ENCODE data around the gene MAB21L3.

Gene MAB21L3

DNA sequence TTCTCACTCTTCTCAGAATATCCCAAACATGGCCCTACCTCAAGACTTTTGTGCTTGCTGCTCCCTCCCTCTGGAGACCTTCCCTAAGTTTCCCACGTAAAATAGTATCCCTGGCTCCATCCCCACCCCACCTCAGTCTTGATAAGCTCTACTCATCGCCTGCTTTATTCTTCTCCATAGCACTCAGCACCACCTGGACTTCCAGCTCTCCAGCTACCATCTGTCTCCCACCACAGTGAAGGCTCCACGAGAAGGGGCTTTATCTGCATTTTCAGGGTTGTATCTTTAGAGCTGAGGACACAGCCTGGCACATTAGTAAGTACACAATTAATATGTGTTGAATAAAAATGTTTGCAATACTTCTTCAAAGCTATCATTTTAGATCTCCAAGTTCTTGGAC lies 37.8 kb downstream of the MAB21L3 start:
- Histone ChIP-seq H3K9ac (ENCODE audit: insufficient read length) (no peak overlapping the region), H3K9me3 (ENCODE audit: low read depth, low read length) (peaks cover 8% of the 10 kb centered on the region; the same call in 1 of the 2 replicates), H3K36me3 (ENCODE audit: insufficient read depth, low read length) (peaks cover 5% of the 10 kb centered on the region; the same call in 1 of the 2 replicates), H3K27ac (0 out of 2 replicates have a peak overlapping the region, but pooled peaks have one; percentile 6), H3K4me3 (no peak overlapping the region)
- no peak for DNase-seq (ENCODE audit: low read depth, low spot score)
- TF ChIP-seq EZH2 (IDR thresholded peaks at IDR 0.05) (no peak), POLR2AphosphoS5 (IDR thresholded peaks at IDR 0.05; ENCODE audit: borderline replicate concordance, low read depth, low read length) (no peak), FOXP2 (optimal IDR thresholded peaks at IDR 0.05; ENCODE audit: control extremely low read depth, extremely low read length, insufficient read depth) (no peak)

DNA sequence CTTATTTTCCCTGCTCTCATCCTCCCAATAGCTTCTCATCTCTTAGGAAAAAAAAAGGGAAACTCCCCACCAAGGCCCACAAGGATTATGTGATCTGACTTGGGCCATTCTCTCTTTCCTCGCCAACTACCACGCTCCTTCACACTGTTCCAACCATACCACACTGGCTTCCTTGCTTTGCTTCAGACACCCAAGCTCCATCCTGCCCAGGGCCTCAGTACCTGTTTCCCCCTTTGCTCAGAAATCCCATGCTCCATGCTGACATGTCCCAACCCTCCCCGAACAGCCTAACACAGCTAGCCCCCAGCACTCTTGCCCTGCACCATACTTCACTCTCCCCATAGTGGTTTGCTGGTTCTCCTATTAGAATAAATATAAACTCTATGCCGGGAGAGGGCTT lies 39.2 kb downstream of the MAB21L3 start:
- Histone ChIP-seq H3K4me3 (no peak overlapping the region), H3K36me3 (ENCODE audit: insufficient read depth, low read length) (no peaks in the 10 kb centered on the region), H3K9me3 (ENCODE audit: low read depth, low read length) (no peaks in the 10 kb centered on the region), H3K27ac (peak overlapping the region; percentile 87), H3K9ac (ENCODE audit: insufficient read length) (no peak overlapping the region)
- DNase-seq (ENCODE audit: low read depth, low spot score): no peak
- TF ChIP-seq EZH2 (IDR thresholded peaks at IDR 0.05) (no peak), FOXP2 (optimal IDR thresholded peaks at IDR 0.05; ENCODE audit: control extremely low read depth, extremely low read length, insufficient read depth) (no peak), POLR2AphosphoS5 (IDR thresholded peaks at IDR 0.05; ENCODE audit: borderline replicate concordance, low read depth, low read length) (no peak)

- no peak for DNase-seq (ENCODE audit: low read depth, low spot score)
- Histone ChIP-seq H3K4me3 (peak overlapping the region; percentile 76), H3K9ac (ENCODE audit: insufficient read length) (peak overlapping the region; percentile 66), H3K9me3 (ENCODE audit: low read depth, low read length) (no peaks in the 10 kb centered on the region), H3K27ac (peak overlapping the region; percentile 87), H3K36me3 (ENCODE audit: insufficient read depth, low read length) (no peaks in the 10 kb centered on the region)
- peak; percentile 33 for TF ChIP-seq FOXP2 (optimal IDR thresholded peaks at IDR 0.05; ENCODE audit: control extremely low read depth, extremely low read length, insufficient read depth)
- TF ChIP-seq POLR2AphosphoS5 (IDR thresholded peaks at IDR 0.05; ENCODE audit: borderline replicate concordance, low read depth, low read length): peak; percentile 61
- TF ChIP-seq EZH2 (IDR thresholded peaks at IDR 0.05): no peak
These were observed 40.8 kb downstream of the MAB21L3 start for GRCh38 chr1:116151739-116152576.

- no peaks in the 10 kb centered on the region for H3K9me3 ChIP-seq (ENCODE audit: low read depth, low read length)
- H3K4me3 ChIP-seq: peak overlapping the region; percentile 76
- no peak for TF ChIP-seq FOXP2 (optimal IDR thresholded peaks at IDR 0.05; ENCODE audit: control extremely low read depth, extremely low read length, insufficient read depth)
- TF ChIP-seq POLR2AphosphoS5 (IDR thresholded peaks at IDR 0.05; ENCODE audit: borderline replicate concordance, low read depth, low read length): no peak
- TF ChIP-seq EZH2 (IDR thresholded peaks at IDR 0.05): no peak
- H3K36me3 ChIP-seq (ENCODE audit: insufficient read depth, low read length): no peaks in the 10 kb centered on the region
- H3K9ac ChIP-seq (ENCODE audit: insufficient read length): peak overlapping the region; percentile 66
- peak overlapping the region; percentile 81 for H3K27ac ChIP-seq
- no peak for DNase-seq (ENCODE audit: low read depth, low spot score)
These were observed 41.4 kb downstream of the MAB21L3 start for GRCh38 chr1:116152577-116152943.

DNA sequence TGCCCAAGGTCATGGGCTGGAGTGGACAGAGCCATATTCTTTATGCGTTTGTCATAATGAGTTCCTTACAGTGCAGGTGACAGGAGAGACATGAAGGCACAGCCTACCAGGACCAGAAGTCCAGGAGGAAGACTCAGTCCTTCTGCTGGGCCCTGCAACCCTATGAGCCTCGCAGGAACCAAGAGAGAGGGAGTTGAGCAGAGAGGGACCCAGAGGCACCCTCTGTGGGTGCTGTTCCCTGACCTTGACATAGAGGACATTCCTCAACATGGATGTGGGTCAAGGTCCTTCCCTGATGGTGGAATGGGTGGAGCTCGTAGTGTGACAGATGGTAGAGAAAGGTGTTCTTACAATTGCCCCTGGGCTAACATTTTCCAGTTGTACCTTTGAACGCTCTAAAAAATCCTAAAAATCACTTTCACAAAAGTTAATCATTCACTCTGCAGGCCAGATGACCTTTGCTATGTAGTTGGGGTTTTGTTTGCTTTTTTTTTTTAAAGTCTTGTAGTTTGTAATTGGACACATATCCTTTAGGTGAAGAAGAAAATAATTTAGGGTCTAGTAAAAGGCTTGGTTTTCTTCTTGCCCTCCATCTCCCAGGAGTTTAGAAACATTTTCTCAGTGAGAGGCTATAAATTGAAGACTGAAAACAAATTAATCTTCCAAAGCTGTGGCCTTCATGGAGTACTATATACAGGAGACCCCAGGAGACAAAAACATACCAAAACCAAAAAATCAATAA lies 41.9 kb downstream of the MAB21L3 start:
- Histone ChIP-seq H3K9me3 (ENCODE audit: low read depth, low read length) (no peaks in the 10 kb centered on the region; the same call in 1 of the 2 replicates), H3K36me3 (ENCODE audit: insufficient read depth, low read length) (no peaks in the 10 kb centered on the region), H3K27ac (no peak overlapping the region), H3K4me3 (no peak overlapping the region), H3K9ac (ENCODE audit: insufficient read length) (no peak overlapping the region)
- TF ChIP-seq POLR2AphosphoS5 (IDR thresholded peaks at IDR 0.05; ENCODE audit: borderline replicate concordance, low read depth, low read length): no peak
- no peak for TF ChIP-seq EZH2 (IDR thresholded peaks at IDR 0.05)
- no peak for TF ChIP-seq FOXP2 (optimal IDR thresholded peaks at IDR 0.05; ENCODE audit: control extremely low read depth, extremely low read length, insufficient read depth)
- no peak for DNase-seq (ENCODE audit: low read depth, low spot score)

DNA sequence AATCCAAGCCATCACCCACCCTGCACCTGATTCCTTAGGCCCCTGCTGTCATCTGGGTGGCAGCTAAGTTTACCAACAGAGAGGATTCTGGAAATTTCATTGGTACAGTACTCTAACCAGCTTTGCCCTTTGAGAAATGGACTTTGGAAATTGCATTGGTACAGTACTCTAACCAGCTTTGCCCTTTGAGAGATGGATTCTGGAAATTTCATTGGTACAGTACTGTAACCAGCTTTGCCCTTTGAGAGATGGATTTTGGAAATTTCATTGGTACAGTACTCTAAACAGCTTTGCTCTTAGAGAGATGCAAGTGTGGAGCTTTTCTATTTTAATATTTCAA lies 42.5 kb downstream of the MAB21L3 start:
- Histone ChIP-seq H3K36me3 (ENCODE audit: insufficient read depth, low read length) (no peaks in the 10 kb centered on the region), H3K27ac (no peak overlapping the region), H3K9ac (ENCODE audit: insufficient read length) (no peak overlapping the region), H3K4me3 (no peak overlapping the region), H3K9me3 (ENCODE audit: low read depth, low read length) (no peaks in the 10 kb centered on the region; the same call in 1 of the 2 replicates)
- DNase-seq (ENCODE audit: low read depth, low spot score): no peak
- TF ChIP-seq FOXP2 (optimal IDR thresholded peaks at IDR 0.05; ENCODE audit: control extremely low read depth, extremely low read length, insufficient read depth) (no peak), EZH2 (IDR thresholded peaks at IDR 0.05) (no peak), POLR2AphosphoS5 (IDR thresholded peaks at IDR 0.05; ENCODE audit: borderline replicate concordance, low read depth, low read length) (no peak)

GRCh38 chr1:116154536-116154935 lies 43.3 kb downstream of the MAB21L3 start:
- no peaks in the 10 kb centered on the region; the same call in 1 of the 2 replicates for H3K9me3 ChIP-seq (ENCODE audit: low read depth, low read length)
- no peak overlapping the region for H3K4me3 ChIP-seq
- no peak overlapping the region for H3K27ac ChIP-seq
- DNase-seq (ENCODE audit: low read depth, low spot score): no peak
- TF ChIP-seq POLR2AphosphoS5 (IDR thresholded peaks at IDR 0.05; ENCODE audit: borderline replicate concordance, low read depth, low read length) (no peak), FOXP2 (optimal IDR thresholded peaks at IDR 0.05; ENCODE audit: control extremely low read depth, extremely low read length, insufficient read depth) (no peak), EZH2 (IDR thresholded peaks at IDR 0.05) (no peak)
- no peaks in the 10 kb centered on the region for H3K36me3 ChIP-seq (ENCODE audit: insufficient read depth, low read length)
- no peak overlapping the region for H3K9ac ChIP-seq (ENCODE audit: insufficient read length)

GRCh38 chr1:116157096-116157495 lies 45.9 kb downstream of the MAB21L3 start:
- no peaks in the 10 kb centered on the region for H3K36me3 ChIP-seq (ENCODE audit: insufficient read depth, low read length)

More at GRCh38 chr1:116157096-116157495, 45.9 kb downstream of the MAB21L3 start:
- Histone ChIP-seq H3K9me3 (ENCODE audit: low read depth, low read length) (no peaks in the 10 kb centered on the region; the same call in 1 of the 2 replicates), H3K27ac (no peak overlapping the region), H3K4me3 (no peak overlapping the region), H3K9ac (ENCODE audit: insufficient read length) (no peak overlapping the region)
- no peak for DNase-seq (ENCODE audit: low read depth, low spot score)
- TF ChIP-seq EZH2 (IDR thresholded peaks at IDR 0.05): no peak
- no peak for TF ChIP-seq FOXP2 (optimal IDR thresholded peaks at IDR 0.05; ENCODE audit: control extremely low read depth, extremely low read length, insufficient read depth)
- no peak for TF ChIP-seq POLR2AphosphoS5 (IDR thresholded peaks at IDR 0.05; ENCODE audit: borderline replicate concordance, low read depth, low read length)
